Endothelial cell of umbilical vein (primary cell): Measurements from ENCODE around the gene GPR157. TPM values are rescaled to one million over a fixed set of nuclear protein-coding genes. Genes with fewer than 3 reads are reported as not detected.

Experiments used
- BruUV-seq: library from RNA; stranded (reverse); fragments of 400-500 nt; replicated peaks from 2 replicates; lab custom pipeline; 2021; lab: Mats Ljungman, UMichigan
- CTCF ChIA-PET: fragments of 300-600, 350-600 bp; sonication (Branson Sonifier 250); formaldehyde crosslinking; loops from one replicate; lab custom pipeline; 2021; ENCODE audit warnings: antibody characterized with exemption, inconsistent platforms; lab: Charles Lee
- POLR2A ChIA-PET: fragments of 300-600, 350-600 bp; sonication (Branson Sonifier 250); formaldehyde crosslinking; loops from one replicate; lab custom pipeline; 2021; ENCODE audit warnings: antibody characterized with exemption, inconsistent platforms; lab: Charles Lee
- DNase-seq: peaks from one replicate; pipeline ENCODE4 v3.0.0-alpha.2; 2011; ENCODE audit warnings: low read depth, low spot score
- FAIRE-seq: peaks from 2 replicates; lab custom pipeline; 2011; peaks lifted over from hg19 to GRCh38; lab: Jason Lieb, UNC
- H2AFZ ChIP-seq: 2 replicates; pipeline ENCODE4 v1.6.0; 2012; ENCODE audit warnings: low read depth, low read length, control low read depth, inconsistent platforms
- H3K27ac ChIP-seq: 2 replicates; pipeline ENCODE4 v1.5.1; 2011; ENCODE audit warnings: low read depth, mild to moderate bottlenecking, control low read depth, low read length, moderate library complexity; ENCODE audit not compliant: insufficient read depth
- H3K27me3 ChIP-seq, 2 experiments: 2 replicates each; pipeline versions ENCODE4 v1.6.0 to v1.6.1; 2011; ENCODE audit warnings: low read length in 2 of 2, mixed read lengths in 1 of 2; ENCODE audit not compliant: control insufficient read depth in 2 of 2, insufficient read depth in 2 of 2
- H3K36me3 ChIP-seq, 2 experiments: 2 replicates in 1 of 2; 3 replicates in 1 of 2; pipeline ENCODE4 v1.5.1; 2011; ENCODE audit warnings: low read length in 2 of 2, mild to moderate bottlenecking in 1 of 2, moderate library complexity in 1 of 2; ENCODE audit not compliant: control insufficient read depth in 2 of 2, insufficient read depth in 2 of 2; ENCODE audit errors: extremely low read depth in 1 of 2
- H3K4me1 ChIP-seq: 3 replicates; pipeline ENCODE4 v1.5.1; 2011; ENCODE audit warnings: mild to moderate bottlenecking, low read length; ENCODE audit not compliant: control insufficient read depth, insufficient read depth; ENCODE audit errors: extremely low read depth
- H3K4me2 ChIP-seq: 2 replicates; pipeline ENCODE4 v1.6.1; 2011; ENCODE audit warnings: low read length, control low read depth, mixed read lengths; ENCODE audit not compliant: insufficient read depth
- H3K4me3 ChIP-seq, 3 experiments: fragments of 200-600 bp in 1 of 3; sonication (generic), shearing (Covaris generic) in 1 of 3; replicated peaks in 1 of 3; 2 replicates each; pipeline ENCODE4 v1.5.1; 2011 to 2016; ENCODE audit warnings: control low read depth in 3 of 3, low read length in 3 of 3, mild to moderate bottlenecking in 2 of 3, inconsistent platforms in 1 of 3, low read depth in 1 of 3, moderate library complexity in 1 of 3; ENCODE audit not compliant: insufficient read depth in 1 of 3
- H3K79me2 ChIP-seq: 2 replicates; pipeline ENCODE4 v1.6.0; 2012; ENCODE audit warnings: low read length, inconsistent platforms; ENCODE audit not compliant: control insufficient read depth, insufficient read depth
- H3K9ac ChIP-seq: replicated peaks from 2 replicates; pipeline ENCODE3; 2011; ENCODE audit warnings: low read length, control low read depth; ENCODE audit not compliant: insufficient read depth; ENCODE audit errors: extremely low read depth
- H3K9me1 ChIP-seq: replicated peaks from 3 replicates; pipeline ENCODE4 v1.6.0; 2011; ENCODE audit warnings: mild to moderate bottlenecking, low read length; ENCODE audit not compliant: control insufficient read depth, insufficient read depth; ENCODE audit errors: extremely low read depth
- H3K9me3 ChIP-seq: replicated peaks from 2 replicates; pipeline ENCODE4 v1.5.1; 2012; ENCODE audit warnings: low read length, inconsistent platforms; ENCODE audit not compliant: control insufficient read depth, insufficient read depth
- H4K20me1 ChIP-seq: replicated peaks from 2 replicates; pipeline ENCODE3; 2011; ENCODE audit warnings: mild to moderate bottlenecking, low read length; ENCODE audit not compliant: control insufficient read depth, insufficient read depth; ENCODE audit errors: extremely low read depth
- CTCF ChIP-seq, 2 donors: IDR thresholded peaks; 1 replicate in 1 of 2; 2 replicates in 1 of 2; pipeline ENCODE4 v1.5.1; 2011; ENCODE audit warnings: low read length in 2 of 2, mild to moderate bottlenecking in 2 of 2, moderate library complexity in 2 of 2, control low read depth in 1 of 2, inconsistent platforms in 1 of 2, low read depth in 1 of 2; ENCODE audit not compliant: insufficient read depth in 1 of 2; ENCODE audit errors: extremely low read depth in 1 of 2
- EZH2 ChIP-seq: IDR thresholded peaks from 2 replicates; pipeline ENCODE4 v1.6.1; 2012; ENCODE audit warnings: borderline replicate concordance, low read depth, mild to moderate bottlenecking, moderate library complexity, low read length, inconsistent platforms; ENCODE audit not compliant: severe bottlenecking
- FOS ChIP-seq: IDR thresholded peaks from 2 replicates; pipeline ENCODE4 v1.6.1; 2011; ENCODE audit warnings: mild to moderate bottlenecking, low read length, moderate library complexity, borderline replicate concordance; ENCODE audit not compliant: insufficient read depth
- GATA2 ChIP-seq: IDR thresholded peaks from 2 replicates; pipeline ENCODE4 v1.7.0; 2011; ENCODE audit warnings: low read depth, mild to moderate bottlenecking, moderate library complexity, mixed read lengths, low read length; ENCODE audit not compliant: insufficient read length, insufficient read depth
- JUN ChIP-seq: IDR thresholded peaks from 2 replicates; pipeline ENCODE4 v1.6.1; 2011; ENCODE audit warnings: borderline replicate concordance, low read depth; ENCODE audit not compliant: insufficient read length, insufficient read depth
- MYC ChIP-seq: IDR thresholded peaks from one replicate; pipeline ENCODE4 v1.6.1; 2011; ENCODE audit warnings: mild to moderate bottlenecking, low read depth, low read length
- POLR2A ChIP-seq: IDR thresholded peaks from 2 replicates; pipeline ENCODE4 v1.6.1; 2012; ENCODE audit warnings: low read depth, mild to moderate bottlenecking, control low read depth, low read length
- POLR2AphosphoS5 ChIP-seq: IDR thresholded peaks from 2 replicates; pipeline ENCODE4 v1.6.1; 2012; ENCODE audit warnings: low read depth, mild to moderate bottlenecking, control low read depth, low read length, moderate library complexity; ENCODE audit not compliant: insufficient read depth
- dilution Hi-C: fragments of 300-500 bp; cut with MboI; formaldehyde crosslinking; loops from one replicate; pipeline ENCODE4 v1.15.0; 2019; ENCODE audit warnings: low sequenced_read_pairs; ENCODE audit not compliant: extremely low pct_ligation_motif_present
- intact Hi-C: fragments of 100-400 bp; cut with micrococcal nuclease; formaldehyde crosslinking; loops from one replicate; pipeline ENCODE4 v1.10.0; 2022
- polyA plus RNA-seq, 4 experiments: library from polyadenylated mRNA; depleted of rRNA in 3 of 4; stranded (reverse) in 3 of 4; unstranded in 1 of 4; fragments of >200 nt; gene quantifications; 2 replicates each; pipeline versions ENCODE4 v1.2.1 to v1.2.3, GENCODE V29; 2011 to 2012; ENCODE audit warnings: missing spikeins in 1 of 4
- total RNA-seq: library from RNA; stranded (reverse); gene quantifications from 2 replicates; pipeline ENCODE4 v1.2.3, GENCODE V29; 2021
- TF ChIP-seq, protein P1 (sequence below): IDR thresholded peaks from 2 replicates; pipeline ENCODE4 v1.6.1; 2011; ENCODE audit not compliant: insufficient read depth, insufficient read length

GPR157 gene
- total and polyA plus RNA-seq, 2 donors (not counting 3 experiments of a cell fraction or from before 2014, with no cell fraction given), result 1.0 to 6.5 TPM

- intact Hi-C loops, result no loop called here
- no peak for TF ChIP-seq GATA2
- TF ChIP-seq EZH2, result no peak
- no peak for TF ChIP-seq POLR2A
- no peak for TF ChIP-seq MYC
- no peak for TF ChIP-seq CTCF (IDR thresholded peaks at IDR 0.05; ENCODE audit: extremely low read depth in 1 of 2, insufficient read depth in 1 of 2, low read depth in 1 of 2, low read length in 2 of 2)
- TF ChIP-seq FOS, result no peak
- TF ChIP-seq JUN, result no peak
- no peak for TF ChIP-seq POLR2AphosphoS5
- TF ChIP-seq, protein P1, sequence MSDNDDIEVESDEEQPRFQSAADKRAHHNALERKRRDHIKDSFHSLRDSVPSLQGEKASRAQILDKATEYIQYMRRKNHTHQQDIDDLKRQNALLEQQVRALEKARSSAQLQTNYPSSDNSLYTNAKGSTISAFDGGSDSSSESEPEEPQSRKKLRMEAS, result no peak
- Histone ChIP-seq H3K4me2 (no peak overlapping the region), H3K9ac (no peak overlapping the region), H3K79me2 (no peaks in the 10 kb centered on the region), H3K36me3 (no peaks in the 10 kb centered on the region), H3K9me3 (no peaks in the 10 kb centered on the region), H3K4me1 (no peaks in the 10 kb centered on the region), H3K27me3 (peaks cover 1 to 11% of the 10 kb centered on the region in 2 experiments), H3K27ac (no peak overlapping the region), H3K9me1 (no peaks in the 10 kb centered on the region), H4K20me1 (no peaks in the 10 kb centered on the region), H2AFZ (no peak overlapping the region), H3K4me3 (no peak overlapping the region)
- BruUV-seq, result no TSS peak
- dilution Hi-C loops, result no loop called here
- ChIA-PET CTCF (interaction anchor here (0.8 to 1.3 kb wide), 5 partner anchors 16 to 167 kb away, joined by 3 to 5 read pairs (median 3); no protein-coding TSS in a partner anchor), POLR2A (interaction anchor here (0.7 kb wide), 1 partner anchor 591 kb away, joined by 3 read pairs; no protein-coding TSS in a partner anchor)
- DNase-seq (no peak), FAIRE-seq (no peak)
Measured at GRCh38 chr1:9085306-9085940, 43.5 kb downstream of the GPR157 start.
